NCI-H526 treated with DMSO at 0.1 percent for 48 hours (cell line): ENCODE data around the gene GOLT1A.
"Not testable (repeated sequence)": the region's sequence is repeated elsewhere in the genome, so short reads cannot be mapped to it uniquely, and the experiment has no call there.

Source experiments
- DNase-seq: peaks from one replicate; lab custom pipeline; 2025; lab: John Stamatoyannopoulos, UW

GOLT1A gene

GRCh38 chr1:204248954-204249353 is 35.2 kb upstream of the GOLT1A start:
- DNase-seq: no peak

DNA sequence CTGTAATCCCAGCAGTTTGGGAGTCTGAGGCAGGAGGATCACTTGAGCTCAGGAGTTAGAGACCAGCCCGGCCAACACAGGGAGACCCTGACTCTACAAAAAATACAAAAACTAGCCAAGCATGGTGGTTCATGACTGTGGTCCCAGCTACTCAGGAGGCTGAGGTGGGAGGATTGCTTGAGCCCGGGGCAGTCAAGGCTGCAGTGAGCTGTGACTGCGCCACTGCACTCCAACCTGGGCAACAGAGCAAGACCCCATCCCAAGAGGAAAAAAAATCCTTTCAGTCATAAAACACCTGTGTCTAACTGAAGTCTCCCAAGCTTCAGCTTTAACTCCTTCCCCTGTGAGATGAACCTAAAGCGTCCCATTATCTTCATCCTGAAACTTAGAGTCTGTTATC is 33.1 kb upstream of the GOLT1A start:
- no peak for DNase-seq

GRCh38 chr1:204242920-204243319 is 29.1 kb upstream of the GOLT1A start:
- DNase-seq: no peak

- no peak for DNase-seq
These were observed 28.1 kb upstream of the GOLT1A start for GRCh38 chr1:204241914-204242313.

DNA sequence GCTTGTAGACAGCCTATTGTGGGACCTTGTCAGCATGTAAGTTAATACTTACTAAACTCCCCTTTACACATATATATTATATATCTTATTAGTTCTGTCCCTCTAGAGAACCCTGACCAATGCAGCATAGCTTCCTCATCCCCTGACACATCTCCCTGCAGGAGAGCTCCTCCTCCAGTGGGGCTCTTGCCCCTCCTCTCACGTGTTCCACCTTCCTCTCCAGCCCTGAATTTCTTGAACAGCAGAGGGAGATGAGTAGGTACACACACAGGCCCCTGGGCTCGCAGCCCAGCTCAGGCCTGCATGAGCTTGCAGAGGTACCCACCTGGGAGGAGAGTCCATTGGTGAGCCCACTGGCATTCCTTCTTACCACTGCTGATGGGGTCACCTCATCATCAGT is 27.3 kb upstream of the GOLT1A start:
- no peak for DNase-seq

DNA sequence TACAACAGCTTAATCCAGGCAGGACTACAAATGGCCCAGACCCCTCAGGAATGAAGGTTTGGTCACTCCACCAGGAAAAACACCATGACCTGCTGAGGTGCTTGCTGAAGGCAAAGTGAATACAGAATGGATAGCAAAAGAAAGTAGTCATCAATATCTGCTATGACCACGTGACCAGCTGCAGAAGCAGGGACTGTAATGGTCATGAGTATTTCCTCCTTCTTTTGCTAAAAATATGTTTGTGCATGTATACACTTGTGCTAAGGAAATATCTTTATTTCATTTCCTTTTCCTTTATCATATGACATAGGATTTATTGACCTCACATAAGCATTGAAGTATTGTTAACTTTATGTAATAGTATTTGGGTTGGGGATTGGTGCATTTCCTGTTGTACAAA is 26.4 kb upstream of the GOLT1A start:
- no peak for DNase-seq

GRCh38 chr1:204239401-204239800 is 25.6 kb upstream of the GOLT1A start:
- not testable (repeated sequence) for DNase-seq

DNA sequence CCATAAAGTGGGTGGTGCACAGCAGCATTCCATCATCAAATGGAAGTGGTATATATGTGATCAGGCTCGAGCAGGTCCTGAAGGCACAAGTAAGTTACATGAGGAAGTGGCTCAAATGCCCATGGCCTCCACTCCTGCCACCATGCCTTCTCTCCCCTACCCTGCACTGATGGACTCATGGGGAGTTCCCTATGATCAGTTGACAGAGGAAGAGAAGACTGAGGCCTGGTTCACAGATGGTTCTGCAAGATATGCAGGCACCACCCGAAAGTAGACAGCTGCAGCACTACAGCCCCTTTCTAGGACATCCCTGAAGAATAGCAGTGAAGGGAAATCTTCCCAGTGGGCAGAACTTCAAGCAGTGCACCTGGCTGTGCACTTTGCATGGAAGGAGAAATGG is 24.7 kb upstream of the GOLT1A start:
- DNase-seq: not testable (repeated sequence)

DNA sequence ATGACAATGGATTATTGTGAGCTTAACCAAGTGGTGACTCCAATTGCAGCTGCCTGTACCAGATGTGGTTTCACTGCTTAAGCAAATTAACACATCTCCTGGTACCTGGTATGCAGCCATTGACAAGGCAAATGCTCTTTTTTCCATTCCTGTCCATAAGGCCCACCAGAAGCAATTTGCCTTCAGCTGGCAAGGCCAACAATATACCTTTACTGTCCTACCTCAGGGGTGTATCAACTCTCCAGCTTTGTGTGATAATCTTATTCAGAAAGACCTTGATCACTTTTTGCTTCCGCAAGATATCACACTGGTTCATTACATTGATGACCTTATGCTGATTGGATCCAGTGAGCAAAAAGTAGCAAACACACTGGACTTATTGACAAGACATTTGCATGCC is 23.7 kb upstream of the GOLT1A start:
- DNase-seq: not testable (repeated sequence)

GRCh38 chr1:204232526-204232925 is 18.7 kb upstream of the GOLT1A start:
- no peak for DNase-seq

- no peak for DNase-seq
These were observed 16.4 kb upstream of the GOLT1A start for GRCh38 chr1:204230211-204230610.

- no peak for DNase-seq
These were observed 15.1 kb upstream of the GOLT1A start for GRCh38 chr1:204228896-204229295.

DNA sequence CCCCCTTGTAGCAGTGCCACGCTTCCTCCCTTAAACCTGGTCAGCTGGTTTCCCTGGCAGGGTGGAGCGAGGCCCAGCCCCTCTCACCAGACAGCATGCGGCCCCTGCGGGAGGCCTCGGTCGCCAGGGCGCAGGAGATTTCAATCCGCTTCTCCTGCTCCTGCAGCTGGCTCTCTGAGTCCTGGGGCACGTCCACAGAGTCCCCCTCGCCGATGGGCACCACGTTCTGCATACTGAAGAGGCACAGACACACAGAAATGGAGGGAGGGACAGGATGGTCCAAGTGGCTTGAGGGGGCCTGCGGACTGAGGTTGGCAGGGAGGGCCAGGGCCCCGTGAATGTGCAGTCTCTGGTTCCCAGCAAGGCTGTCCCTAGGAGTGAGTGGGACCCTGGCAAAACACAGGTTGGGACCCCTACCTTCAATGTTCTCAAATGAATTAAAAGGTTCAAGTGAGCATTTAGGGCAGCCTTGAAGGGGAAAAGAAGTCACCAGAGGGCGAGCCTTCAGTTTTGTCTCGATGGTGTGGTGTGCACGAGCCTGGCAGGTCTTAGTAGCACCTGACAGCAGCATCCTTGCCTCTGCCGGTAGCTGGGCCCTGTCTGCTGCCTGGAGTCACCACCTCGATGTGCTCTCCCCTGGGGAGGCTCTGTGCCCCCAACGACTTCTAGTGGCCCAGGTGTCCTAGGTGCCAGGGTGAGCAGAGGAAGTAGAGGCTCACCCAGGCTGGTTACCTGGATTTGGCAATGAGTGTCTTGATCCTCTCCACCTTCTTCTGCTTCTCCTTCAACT is 14.4 kb upstream of the GOLT1A start:
- DNase-seq: no peak

- DNase-seq: no peak
These were observed 13.6 kb upstream of the GOLT1A start for GRCh38 chr1:204227351-204227750.

- no peak for DNase-seq
These were observed 12.3 kb upstream of the GOLT1A start for GRCh38 chr1:204225841-204226735.

- no peak for DNase-seq
These were observed 10.9 kb upstream of the GOLT1A start for GRCh38 chr1:204224655-204225054.

DNA sequence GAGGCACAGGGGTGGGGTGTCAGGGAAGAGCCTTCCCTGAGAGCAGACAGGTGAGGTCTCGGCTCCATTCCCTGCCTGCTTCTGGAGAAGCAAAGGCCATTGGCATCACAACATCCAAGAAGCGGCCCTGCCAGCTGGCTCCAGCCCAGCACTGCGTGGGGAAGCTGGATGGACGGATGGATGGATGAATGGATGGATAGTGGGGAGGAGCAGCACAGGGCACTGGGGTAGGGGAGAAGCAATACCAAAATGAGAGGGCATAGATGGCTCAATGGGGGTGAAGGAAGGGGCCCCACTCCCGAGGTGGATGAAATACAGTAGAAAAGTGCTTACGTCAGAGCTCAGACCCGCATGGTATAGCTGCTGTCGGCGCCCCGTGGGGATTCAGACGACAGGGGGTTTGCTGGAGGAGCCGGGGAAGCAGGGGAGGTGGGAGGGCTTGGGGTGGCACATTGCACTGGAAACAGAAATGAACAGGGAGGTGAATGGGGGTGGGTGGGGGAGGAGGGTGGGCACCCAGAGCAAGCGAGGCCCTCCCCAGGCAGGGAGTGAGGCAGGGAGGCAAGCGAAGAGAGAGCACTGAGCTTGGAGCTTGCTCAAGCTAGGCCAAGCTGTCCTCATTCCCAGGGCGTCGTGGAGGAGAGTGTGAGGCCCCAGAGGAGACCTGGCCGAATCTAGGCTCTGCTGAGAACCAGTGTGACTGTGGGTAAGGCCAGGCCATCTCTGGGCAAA is 9.5 kb upstream of the GOLT1A start:
- no peak for DNase-seq

- DNase-seq: no peak
These were observed 8.9 kb upstream of the GOLT1A start for GRCh38 chr1:204222764-204223055.

DNA sequence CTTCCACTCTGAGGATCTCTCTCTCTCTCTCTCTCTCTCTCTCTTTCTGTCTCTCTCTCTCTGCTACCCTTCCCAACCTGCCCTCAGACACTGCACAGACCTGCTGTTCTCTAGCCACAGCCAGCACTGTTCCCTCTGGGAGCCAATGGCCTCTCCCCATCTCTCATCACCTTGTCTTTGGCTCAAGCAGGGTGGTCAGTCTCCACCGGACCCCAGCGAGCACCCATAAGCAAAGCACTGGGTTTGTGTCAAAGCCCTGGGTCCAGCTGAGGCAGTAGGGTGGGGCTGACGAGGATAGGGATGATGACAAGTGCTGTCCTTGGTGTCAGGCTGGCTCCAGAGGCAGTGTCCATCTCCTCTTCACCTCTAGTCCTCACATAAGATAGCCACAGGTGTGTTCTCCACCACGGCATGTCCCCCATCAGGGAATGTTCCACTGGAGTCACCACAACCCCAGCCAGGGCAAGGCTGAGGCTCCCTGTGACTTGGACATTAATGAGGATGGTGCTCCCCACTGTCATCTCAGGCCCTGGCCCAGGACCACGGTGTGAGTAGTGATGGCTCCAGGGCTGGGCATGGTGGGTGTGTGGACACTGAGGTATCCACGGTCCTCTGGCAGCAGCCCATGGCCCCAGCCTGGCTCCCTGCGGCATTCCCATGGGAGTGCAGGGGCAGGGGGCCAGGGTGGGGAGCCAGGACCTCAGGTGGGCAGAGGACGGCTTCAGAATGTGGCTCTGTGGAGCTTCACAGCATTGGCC is 8.4 kb upstream of the GOLT1A start:
- DNase-seq: no peak

DNA sequence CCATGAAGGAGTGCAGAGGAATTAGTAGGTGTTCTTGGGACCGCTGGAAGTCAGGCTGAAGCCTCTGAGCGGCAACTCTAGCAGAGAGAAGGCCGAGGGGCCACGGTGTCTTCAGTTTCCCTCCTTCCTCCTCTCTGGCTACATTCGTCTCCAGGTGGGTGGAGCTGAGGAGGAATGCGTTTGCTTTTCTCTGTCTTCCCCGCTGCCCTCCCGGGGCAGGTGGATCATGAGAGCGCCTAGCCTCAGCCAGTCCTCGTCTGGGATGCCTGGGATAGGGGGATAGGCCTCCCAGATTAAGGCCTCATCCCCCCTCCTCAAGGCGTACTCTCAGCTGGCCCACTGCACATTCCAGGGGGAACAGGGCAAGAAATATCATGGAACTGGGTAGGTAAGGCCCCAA is 7.5 kb upstream of the GOLT1A start:
- no peak for DNase-seq

- DNase-seq: no peak
These were observed 6.3 kb upstream of the GOLT1A start for GRCh38 chr1:204219971-204220616.

GRCh38 chr1:204218552-204218951 is 4.8 kb upstream of the GOLT1A start:
- DNase-seq: no peak
